Fibroblast of lung (primary cell): ENCODE measurements around the gene IL6R.

Experiments
- CTCF ChIP-seq, 2 donors: IDR thresholded peaks in 1 of 2; conservative IDR thresholded peaks in 1 of 2; 1 replicate in 1 of 2; 2 replicates in 1 of 2; pipeline ENCODE4 v1.5.1; 2011 to 2012; ENCODE audit warnings: low read length in 2 of 2, control low read depth in 1 of 2, inconsistent platforms in 1 of 2, low read depth in 1 of 2, mild to moderate bottlenecking in 1 of 2
- EZH2 ChIP-seq: IDR thresholded peaks from 2 replicates; pipeline ENCODE4 v1.5.1; 2012; ENCODE audit warnings: low read length, control low read depth, mild to moderate bottlenecking; ENCODE audit errors: missing control alignments

- TF ChIP-seq CTCF (conservative IDR thresholded peaks at IDR 0.05 in 1 of 2, IDR thresholded peaks at IDR 0.05 in 1 of 2; ENCODE audit: low read depth in 1 of 2, low read length in 2 of 2) = no peak
- no peak for TF ChIP-seq EZH2
Observed at GRCh38 chr1:154436433-154436832, 31.3 kb downstream of the IL6R start.
